NCI-H2107 (cell line): ENCODE results near the gene USP19.

Experiments
- DNase-seq: peaks from one replicate; lab custom pipeline; 2025; lab: John Stamatoyannopoulos, UW

USP19 gene

DNA sequence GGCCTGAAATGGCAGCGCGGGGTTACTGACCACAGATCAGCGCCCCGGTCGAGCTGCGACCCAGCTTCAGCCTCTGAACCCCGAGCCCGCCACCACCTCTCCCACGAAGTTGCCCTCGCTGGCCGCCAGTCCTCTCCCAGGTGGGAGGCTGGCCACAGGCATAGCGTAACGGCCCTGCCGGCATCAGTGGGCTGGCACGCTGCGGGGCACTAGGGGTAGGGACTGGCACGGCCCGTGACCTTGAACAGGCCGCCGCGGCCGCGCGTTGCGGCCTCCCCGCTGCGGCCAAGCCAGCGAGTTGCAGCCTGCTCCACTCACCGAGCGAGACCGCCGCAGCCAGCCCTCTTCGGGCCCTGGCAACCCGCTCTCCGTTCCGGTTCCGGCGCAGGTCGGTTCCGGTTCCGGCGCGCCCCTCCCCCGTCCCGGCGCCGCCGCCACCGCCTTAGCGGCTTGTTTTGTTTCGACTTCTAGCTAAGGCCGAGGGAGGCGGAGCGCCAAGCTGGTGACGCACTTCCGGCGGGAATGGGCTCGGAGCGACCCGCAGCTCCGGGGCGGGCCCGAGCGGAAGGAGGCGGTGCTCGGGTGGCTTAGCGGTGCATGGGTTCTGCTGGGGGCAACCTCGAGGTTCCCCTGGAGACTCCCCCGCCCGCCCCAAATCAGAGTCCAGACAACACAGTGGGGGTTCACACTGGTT, at the start of gene USP19:
Gene USP19 (minus strand): TSS at position 386 of the 694 bp plus-strand sequence. CDS start 1,678 bp downstream, outside the sequence.
- DNase-seq, result peak; percentile 55

DNA sequence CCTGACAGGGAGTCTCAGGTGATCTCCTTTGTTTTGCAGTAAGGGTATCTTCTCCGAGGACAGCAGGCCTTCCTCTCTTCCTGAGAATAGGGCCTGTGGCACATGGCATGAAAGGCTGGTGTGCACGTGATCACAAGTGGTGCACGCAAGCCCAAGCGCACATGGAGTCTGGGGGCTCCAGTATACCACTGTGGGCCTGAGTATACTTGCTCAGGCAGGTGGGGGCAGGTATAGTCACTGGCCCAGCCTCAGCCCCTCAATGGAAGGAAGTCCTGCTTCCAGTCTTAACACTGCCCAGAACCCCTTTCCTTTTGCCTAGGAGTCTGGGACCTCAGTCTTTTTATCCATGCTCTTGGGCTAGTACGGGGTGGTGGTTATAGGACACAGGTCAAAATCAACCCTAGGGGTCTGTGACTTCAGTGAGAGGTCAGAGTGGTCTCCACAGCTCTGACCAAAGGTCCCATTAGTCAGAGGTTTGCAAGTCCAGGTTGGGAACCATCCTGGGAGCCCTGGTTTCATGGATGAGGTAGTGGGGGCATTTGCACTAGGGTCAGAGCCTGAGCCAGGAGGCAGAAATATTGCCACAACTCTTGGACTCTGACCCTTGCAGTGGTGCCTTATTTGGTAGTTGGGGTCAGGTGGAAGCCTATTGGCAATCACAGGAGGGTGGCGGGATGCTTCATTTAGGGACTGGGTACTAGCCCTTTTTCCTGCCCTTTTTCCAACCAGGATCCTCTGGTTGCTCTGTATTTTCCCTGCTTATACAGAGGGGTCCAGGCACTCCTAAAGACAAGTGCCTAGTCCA, 46.3 kb upstream of the USP19 start:
- no peak for DNase-seq

DNA sequence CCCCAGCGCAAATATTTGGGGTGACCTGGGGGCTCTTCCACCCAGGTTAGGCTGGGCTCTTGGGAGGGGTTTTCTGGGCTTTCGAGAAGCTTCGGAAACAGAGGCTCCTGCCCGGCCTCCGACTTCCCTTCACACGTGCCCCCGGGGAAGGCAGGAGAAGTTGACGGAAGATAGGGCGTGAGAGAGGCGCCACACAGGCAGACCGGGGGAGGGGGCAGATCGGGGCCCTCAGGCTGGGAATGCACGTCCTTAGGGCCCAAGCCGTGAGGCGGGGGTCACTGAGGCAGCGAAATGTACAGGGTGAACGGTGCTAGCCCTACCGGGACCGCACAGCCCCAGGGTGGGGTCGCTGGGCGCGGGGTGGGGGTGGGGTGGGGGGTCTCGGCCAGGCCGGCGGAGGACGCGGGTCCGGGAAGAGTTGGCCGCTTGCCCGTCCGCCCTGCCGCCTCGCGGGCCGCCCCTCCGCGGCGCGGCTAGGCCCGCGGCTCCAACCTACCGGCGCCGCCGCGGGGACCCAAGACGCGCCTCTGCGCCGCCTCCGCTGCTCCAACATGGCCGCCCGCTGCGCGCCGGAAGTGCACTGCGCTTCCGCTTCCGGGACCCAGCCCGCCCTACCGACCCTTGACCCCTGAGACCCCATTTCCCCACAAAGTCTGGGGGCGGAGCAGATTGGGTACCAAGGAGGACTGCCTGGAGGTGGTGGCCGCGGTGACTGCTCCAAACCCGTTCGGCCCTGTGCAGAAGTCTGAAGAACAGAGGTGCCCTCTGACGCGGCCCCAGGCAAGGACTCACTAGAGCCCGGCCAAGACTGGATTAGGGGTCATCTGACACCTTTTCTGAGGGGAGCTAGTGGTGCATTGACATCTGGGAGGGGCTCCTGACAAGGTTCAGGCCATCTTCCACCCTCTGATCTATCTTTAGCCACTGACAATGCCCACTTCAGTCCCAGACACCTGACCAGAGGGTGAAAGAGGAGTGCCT, 45.4 kb upstream of the USP19 start, which contains the start of gene CCDC71:
Gene CCDC71 (minus strand): TSS at position 561 of the 981 bp plus-strand sequence. CDS start 2,123 bp downstream, outside the sequence.
- DNase-seq, result peak; percentile 34

DNA sequence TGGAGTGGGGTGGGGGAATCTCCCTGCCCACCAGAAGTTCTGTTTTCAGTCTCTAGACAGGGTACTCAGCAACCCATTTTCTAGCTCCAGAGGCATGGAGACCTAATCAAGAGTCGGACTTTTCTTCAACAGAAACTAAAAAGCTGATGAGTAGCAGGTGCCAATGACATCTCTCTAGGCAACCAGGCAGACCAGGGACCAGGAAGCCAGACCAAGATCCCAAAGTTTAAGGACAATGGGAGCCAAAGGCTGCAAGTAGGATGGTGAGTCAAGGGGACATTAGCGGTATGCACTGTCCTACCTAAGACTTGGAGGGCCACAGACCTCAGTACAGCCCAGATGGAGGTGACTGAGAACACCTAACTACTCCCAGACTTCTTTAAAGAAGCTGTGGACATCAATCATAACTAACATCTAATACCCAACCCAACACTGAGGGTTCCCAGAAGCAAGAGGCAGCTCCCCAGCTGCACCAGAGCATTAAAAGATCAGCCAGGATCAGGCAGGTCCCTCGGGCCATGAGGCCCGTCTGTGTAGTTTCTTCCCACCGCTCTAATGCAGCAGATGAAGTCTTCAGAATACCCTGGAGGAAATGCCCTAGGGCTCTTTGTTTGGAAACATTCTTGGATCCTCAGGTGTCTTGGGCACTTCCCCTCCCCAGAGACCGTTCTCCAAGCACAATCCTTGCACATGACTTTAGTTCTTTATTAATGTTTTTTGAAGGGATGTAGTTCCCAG, 44.5 kb upstream of the USP19 start:
- DNase-seq, result no peak

- DNase-seq, result no peak
Observed at GRCh38 chr3:49163609-49164008, 43.0 kb upstream of the USP19 start.

DNA sequence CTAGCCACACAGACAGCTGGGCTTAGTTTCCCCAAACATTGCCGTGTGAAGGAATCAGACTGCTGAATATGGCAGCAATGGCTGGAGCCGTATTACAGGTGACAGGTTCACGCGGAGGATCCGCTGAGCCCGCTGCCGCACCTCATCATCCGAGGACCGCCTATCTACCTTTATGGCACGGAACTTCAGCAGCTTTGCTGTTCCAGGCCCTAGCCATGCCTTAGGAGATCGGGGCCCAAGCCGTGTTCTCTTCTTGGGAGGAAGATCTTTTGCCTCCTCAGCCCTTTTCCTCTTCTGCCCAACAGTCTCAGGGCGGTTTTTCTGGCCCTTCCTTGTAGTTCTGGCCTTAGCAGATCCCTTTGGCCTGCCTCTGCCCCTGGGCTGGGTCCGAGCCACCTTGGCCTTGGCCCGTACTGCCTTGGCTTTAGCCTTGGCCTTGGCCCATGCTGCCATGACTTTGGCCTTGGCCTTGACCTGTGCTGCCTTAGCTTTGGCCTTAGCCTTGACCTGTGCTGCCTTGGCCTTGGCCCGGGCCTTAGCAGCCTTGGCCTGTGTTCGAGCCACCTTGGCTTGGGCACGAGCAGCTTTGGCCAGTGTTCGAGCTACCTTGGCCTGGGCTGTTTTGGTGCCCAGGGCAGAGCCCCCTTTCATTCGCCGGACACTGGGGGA, 42.3 kb upstream of the USP19 start:
- no peak for DNase-seq

DNA sequence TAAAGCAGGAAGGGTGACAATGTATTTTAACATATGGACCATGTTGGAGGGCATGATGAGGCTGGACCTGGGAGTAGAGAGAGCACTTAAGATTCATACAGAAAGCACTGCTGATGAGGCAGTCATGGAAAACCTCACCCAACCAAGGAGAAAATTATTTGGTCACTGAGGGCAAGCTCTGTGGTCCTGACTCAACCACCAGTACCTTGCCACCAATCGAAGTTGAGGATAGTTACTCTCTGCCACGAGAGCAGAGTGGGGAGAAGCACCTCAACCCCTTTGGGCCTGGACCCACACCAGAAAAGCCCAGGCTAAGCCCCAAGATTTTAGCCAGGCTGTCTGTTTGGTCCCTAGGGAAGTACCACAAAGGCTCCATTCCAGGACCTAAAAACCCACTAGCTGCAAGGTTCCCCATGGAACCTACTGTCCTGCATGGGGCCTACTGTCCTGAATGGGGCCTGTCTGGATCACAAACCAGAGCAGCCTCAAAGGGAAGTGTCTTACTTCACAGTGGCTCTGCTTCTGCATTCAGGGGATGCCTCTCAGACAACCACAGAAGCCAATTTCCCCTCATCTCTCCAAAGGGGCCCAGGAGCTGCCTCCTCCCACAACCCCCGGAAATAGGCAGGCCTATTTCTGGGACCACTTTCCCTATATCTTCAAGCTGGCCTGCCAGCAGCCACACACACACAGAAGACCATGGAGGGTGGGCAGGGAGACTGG, 41.3 kb upstream of the USP19 start:
- DNase-seq, result no peak

DNA sequence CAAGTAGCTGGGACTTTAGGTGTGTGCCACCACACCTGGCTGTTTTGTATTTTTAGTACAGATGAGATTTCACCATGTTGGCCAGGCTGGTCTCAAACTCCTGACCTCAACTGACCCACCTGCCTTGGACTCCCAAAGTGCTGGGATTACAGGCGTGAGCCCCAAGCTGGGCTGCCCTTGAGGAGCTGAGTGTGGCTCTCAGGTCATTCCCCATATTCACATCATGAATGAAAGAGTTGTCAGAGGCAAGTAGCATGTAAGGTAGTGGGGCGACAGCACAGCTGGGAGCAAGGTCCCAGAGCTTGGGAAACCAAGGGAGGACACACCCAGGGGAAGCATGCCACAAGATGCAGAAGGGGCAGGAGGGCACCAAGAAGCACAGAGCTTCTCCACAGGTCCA, 40.6 kb upstream of the USP19 start:
- no peak for DNase-seq

- DNase-seq, result no peak
Observed at GRCh38 chr3:49158792-49159191, 38.2 kb upstream of the USP19 start.

GRCh38 chr3:49158103-49158709, 37.6 kb upstream of the USP19 start:
- no peak for DNase-seq

- DNase-seq, result no peak
Observed at GRCh38 chr3:49157289-49157688, 36.7 kb upstream of the USP19 start.

DNA sequence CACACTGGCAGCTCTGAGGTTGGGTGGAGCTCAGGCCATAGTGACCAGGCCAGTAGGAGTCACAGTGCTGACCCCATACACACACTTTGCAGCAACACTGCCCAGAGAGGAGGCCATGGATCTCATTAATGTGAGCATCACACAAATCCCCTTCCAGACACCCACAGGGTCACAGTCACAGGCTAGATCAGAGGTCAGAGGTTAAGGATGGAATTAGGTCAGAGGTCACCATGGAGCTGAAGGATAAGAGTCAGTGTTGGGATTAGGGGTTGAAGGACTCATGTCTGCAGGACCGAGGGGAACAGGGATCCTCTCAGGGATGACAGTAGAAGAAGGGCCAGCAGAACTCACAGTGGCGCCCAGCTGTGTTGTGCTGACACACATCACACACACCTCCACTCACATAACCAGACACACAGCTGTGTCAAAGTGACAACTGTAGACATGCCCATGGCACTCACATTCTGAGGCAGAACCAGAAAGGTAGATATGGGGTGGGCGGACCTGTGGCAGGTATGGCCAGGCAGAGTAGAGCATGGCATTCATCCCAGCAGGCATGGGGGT, 32.8 kb upstream of the USP19 start:
- DNase-seq, result no peak

GRCh38 chr3:49151610-49152009, 31.0 kb upstream of the USP19 start:
- DNase-seq, result no peak

- no peak for DNase-seq
Observed at GRCh38 chr3:49148159-49148558, 27.5 kb upstream of the USP19 start.

DNA sequence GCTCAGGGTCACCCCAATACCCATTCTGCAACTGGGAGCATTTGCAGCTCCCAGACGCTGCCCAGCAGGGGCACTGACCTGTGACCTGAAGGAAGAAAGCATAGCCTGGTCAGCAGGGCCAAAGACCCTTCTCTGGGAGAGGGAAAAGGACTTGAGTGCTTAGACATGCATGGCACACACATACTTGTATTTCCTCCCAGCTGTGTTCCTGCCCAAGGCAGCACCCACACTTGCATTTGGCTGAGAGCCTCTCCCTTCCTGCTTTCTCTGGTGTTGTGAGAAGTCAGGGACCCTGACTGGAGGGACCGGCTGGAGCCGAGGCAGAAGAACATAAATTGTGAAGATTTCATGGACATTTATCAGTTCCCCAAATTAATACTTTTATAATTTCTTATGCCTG, 19.5 kb upstream of the USP19 start:
- DNase-seq, result no peak

DNA sequence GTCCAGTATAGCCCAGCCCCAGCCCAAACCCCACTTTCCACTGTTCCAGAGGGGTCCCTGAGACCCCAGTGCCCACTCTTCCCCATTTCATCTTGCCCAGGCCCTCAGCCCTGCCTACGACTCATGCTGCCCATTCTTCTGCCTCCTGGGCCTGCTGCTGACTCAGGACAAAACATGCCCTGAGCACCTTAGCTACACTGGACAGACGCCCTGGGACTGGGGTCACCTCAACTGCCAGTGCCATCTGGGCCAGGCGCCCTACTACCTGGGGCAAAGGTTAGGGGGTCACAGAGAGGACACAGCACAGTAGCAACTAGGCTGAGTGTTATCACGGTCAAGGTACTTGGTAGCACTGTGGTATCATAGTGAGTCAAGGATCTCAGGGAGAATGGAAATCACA, 14.9 kb upstream of the USP19 start:
- no peak for DNase-seq

DNA sequence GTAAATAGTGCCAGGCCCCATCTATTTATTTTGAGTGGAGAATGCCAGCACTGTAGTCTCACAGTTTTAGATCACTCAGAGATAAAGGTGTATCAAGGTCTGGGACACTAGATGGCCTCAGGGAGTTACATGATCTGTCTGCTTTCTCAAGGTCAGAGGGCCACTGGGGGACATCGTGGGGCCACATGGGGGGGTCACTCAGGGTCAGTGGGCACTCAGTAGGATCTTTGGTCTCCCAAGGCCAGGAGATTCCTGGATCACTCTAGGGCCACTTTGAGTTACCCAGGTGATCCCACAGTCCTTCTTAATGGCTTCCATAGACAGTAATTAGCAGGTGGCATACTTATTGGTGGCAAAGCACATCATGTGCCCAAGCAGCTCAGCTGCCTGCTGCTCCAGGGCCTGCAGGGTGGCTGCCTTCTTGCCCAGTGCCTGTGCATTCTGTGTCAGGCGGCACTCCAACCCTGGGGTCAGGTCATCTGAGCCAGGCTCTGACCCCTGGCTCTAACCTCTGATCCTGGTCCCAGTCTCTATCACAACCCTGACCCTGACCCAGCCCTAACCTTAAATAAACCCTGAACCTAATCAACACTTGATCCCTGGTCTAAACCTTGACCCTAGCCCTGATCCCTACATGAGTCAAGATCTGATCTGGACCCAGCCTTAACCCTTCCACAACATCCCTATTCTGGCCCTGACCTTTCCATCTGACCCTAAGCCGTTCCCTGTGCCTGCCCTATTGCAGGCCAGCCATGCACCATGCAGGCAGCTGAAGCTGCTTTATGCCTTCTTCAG, 14.0 kb upstream of the USP19 start:
- DNase-seq, result no peak

GRCh38 chr3:49133226-49133951, 12.8 kb upstream of the USP19 start:
- peak; percentile 20 for DNase-seq
